GM12892 (cell line): ENCODE data around the gene CHST14.
A peak's percentile ranks its signal among the peaks of the same experiment; 100 is the strongest.

Experiments used
- DNase-seq: peaks from one replicate; pipeline ENCODE4 v3.0.0; 2011; ENCODE audit not compliant: insufficient read length
- FAIRE-seq: peaks from 2 replicates; lab custom pipeline; 2011; peaks lifted over from hg19 to GRCh38; lab: Jason Lieb, UNC
- POLR2A ChIP-seq: IDR thresholded peaks from 2 replicates; pipeline ENCODE4 v1.6.1; 2011; ENCODE audit warnings: low read depth, low read length, control low read depth
- POLR2AphosphoS5 ChIP-seq: IDR thresholded peaks from 2 replicates; pipeline ENCODE4 v1.6.1; 2011; ENCODE audit warnings: low read depth, low read length, control low read depth
- TAF1 ChIP-seq: IDR thresholded peaks from 2 replicates; pipeline ENCODE4 v1.6.1; 2011; ENCODE audit warnings: low read depth, mild to moderate bottlenecking, control low read depth, low read length, borderline replicate concordance

Gene CHST14

DNA sequence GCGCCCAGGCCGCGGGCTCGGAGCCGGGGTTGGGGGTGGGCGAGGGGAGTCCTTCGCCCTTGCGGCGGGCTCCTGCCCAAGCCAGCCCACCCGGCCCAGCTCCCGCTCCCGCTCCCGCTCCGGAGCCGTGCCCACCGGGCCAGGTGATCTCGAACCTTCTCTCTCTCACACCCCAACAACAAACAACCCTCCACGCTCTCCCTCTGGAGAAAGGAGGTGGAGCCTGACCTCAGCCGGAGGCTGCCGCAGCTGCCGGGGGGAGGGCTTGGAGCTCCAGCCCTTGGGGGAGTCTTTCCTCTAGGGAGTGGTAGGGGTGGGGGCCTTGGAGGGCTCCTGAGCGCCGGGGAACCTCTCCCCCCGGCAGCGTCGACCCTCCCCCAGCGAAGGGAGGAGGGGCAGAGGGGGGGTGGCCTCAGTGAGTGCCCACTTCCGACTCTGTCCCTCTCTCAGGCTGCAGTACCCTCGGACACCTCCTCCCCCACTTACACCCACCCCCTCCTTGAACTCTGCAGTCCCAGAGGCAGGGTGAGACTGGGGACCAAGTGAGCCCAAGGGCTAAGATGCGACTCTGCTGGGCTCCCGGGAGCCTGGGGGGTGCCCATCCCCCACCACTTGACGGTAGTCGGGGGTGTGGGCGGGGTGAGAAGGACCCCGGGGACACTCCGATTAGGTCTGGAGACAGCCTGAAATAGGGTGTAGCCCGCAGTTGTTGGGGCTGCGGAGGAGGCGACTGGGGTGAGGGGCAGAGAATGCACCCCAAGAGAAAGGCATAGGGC lies 34.5 kb upstream of the CHST14 start:
- DNase-seq (no peak), FAIRE-seq (no peak)
- TF ChIP-seq TAF1, result no peak
- TF ChIP-seq POLR2AphosphoS5, result no peak
- no peak for TF ChIP-seq POLR2A

GRCh38 chr15:40436892-40437751 lies 33.7 kb upstream of the CHST14 start:
- DNase-seq (no peak), FAIRE-seq (no peak)
- TF ChIP-seq POLR2A, result no peak
- no peak for TF ChIP-seq POLR2AphosphoS5
- no peak for TF ChIP-seq TAF1

GRCh38 chr15:40437752-40438687 lies 32.8 kb upstream of the CHST14 start:
- FAIRE-seq (no peak), DNase-seq (no peak)
- no peak for TF ChIP-seq POLR2A
- TF ChIP-seq POLR2AphosphoS5, result no peak
- no peak for TF ChIP-seq TAF1

DNA sequence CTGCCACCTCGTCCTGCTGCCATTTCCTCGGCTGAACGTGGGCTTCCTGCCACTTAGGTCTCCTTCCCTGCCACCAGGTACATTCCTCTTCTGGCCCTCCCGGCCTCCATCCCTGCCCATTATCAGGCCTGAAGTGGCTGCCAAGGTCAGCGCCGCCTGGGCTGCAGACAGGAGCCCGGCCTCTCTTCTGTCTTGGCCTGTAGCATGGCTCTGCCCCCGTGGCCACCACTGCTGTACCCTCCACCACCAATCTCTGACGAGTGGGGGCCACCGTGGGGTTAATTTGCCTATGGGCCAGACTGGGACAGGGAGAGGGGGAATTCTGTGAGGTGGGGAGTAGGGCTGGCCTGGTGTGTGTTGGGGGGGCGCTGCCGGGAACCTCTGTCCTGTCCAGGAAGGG lies 32.1 kb upstream of the CHST14 start:
- DNase-seq (no peak), FAIRE-seq (no peak)
- TF ChIP-seq TAF1, result no peak
- TF ChIP-seq POLR2AphosphoS5, result no peak
- no peak for TF ChIP-seq POLR2A

DNA sequence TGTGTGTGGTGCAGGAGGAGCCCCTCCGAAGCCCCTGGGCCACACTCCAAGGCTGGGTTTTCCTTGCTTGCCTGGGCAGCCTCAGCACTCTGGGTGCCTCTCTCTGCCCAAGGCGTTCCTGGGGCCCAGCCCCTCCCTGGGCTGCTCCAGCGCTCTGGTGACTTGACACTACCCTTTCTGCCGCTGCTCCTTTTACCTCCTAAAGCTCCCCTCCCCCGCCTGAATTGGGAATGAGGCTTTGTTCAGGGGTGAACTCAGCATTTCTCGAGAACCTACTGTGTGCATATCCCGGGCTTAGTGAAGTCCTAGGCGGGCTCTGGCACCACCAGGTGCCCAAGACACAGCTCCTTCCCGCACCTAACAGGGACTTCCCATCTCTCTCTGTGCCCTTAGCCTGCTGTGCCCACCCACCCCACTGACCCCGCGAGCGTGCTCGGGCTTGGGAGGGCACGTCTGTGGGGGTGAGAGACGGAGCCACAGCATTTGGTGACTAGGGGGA lies 31.3 kb upstream of the CHST14 start:
- DNase-seq (no peak), FAIRE-seq (no peak)
- no peak for TF ChIP-seq TAF1
- TF ChIP-seq POLR2A, result no peak
- no peak for TF ChIP-seq POLR2AphosphoS5

- peak; percentile 68 for FAIRE-seq
- TF ChIP-seq POLR2AphosphoS5, result no peak
- no peak for TF ChIP-seq POLR2A
- TF ChIP-seq TAF1, result no peak
- DNase-seq, result no peak
Observed at GRCh38 chr15:40439960-40440742, 30.6 kb upstream of the CHST14 start.

DNA sequence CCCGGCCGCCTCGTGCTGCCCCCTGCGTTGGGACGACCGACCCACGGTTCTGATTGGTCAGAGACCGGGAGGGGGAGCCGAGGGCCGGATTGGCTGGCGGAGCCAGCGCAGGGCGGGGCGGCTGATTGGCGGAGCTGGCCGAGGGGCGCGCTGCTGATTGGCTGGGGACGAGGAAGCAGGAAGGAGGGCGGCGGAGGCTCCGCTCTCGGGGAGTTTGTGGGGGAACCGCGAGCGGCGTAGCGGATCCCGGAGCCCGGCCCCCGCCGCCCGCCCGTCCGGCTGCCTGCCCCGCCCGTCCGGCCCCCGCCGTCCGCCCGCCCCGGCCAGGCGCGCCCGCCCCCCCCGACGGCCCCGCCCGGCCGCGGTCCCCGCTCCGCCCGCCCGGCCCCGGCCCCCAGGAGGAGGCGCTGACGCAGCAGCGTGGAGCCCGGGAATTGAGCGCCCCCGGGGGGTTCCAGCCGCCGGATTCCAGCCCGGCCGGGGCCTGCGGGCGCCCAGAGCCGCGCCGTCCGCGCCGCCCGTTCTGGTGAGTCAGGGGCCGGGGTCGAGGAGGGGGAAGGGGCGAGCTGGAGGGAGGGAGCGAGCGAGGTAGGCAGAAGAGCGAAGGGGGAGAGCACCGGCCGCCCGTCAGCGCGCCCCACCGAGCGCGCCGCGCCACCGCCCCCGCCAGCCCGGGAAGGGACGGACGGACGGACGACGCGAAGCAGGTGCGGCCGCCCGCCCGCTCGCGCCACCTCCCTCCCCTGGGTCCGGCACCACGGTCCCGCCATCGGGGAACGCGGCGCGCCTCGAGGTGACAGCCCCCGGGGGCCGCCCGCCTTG lies 29.8 kb upstream of the CHST14 start, which contains the start of gene BAHD1:
Gene BAHD1, plus strand, starts transcription at position 211 of the 822 bp plus-strand sequence. CDS start 17,512 bp downstream, outside the sequence.
- TF ChIP-seq TAF1 (no peak), POLR2A (peak; percentile 51; the same call in 1 of the 2 replicates)
- peak; percentile 96 for FAIRE-seq
- DNase-seq, result peak; percentile 100

DNA sequence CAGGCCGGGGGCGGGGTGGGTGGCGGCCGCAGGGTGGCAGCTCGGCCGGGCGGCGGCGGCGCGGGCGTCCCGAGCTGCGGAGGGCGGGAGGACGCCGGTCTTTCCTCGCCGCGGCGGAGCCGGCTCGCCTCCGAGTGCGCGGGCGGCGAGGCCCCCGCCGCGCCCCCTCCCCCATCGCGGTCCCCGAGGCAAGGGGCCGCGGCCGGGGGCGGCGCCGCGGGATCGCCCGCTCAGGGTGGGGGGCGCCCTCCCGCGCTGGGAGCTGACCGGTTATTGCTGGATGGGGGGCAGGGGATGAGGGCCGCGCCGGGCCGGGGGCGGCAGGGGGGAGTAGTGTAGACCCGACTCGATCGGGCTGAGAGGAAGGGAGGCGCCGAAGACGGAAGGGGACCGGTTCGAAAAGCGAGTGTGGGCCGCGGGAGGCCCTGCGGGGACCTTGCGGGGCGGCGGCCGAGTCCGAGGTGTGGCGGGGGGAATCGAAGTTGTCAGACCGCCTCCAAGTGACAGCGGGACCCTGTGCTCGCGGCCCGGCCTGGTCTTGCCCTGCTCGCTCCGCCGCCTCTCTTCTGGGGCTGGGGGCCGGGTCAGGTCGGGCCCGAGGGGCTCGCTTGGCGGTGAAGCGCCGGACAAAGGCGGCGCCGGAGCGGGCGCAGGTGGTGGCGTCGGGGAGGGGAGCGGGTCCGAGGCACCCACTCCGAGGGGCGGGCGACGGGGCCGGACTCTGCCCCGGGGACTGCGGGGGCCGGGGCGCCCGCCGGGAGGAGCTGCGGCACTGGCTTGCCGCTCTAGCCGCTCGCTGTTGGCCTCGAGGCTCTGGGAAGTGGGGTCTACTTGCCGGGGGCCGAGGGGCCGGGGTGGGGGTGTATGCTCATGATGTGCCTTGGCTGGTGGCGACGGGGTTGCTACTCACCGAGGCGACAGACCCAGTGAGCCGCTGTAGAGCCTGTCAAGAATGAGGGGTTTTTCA lies 28.9 kb upstream of the CHST14 start:
- FAIRE-seq (peak; percentile 51), DNase-seq (no peak)
- no peak for TF ChIP-seq TAF1
- no peak for TF ChIP-seq POLR2A
- TF ChIP-seq POLR2AphosphoS5, result no peak

DNA sequence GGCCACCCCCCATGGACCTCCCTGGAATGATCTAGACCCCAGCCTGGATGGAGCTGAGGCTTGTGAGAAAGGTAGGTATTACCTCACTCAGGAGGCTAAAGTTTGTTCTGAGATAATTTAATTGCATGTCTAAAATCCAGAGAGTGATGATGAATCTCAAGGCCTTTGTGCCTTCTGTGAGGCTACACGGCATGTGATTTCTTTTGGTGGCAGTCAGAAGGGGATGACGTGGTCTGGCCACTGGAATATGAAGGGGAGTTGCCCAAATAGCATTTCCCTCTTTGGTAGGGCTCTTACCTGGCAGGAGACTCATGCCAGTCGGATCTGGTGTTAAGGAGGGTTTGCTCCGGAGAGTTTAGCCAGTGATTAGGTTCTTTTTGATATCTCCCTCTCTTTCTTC lies 27.5 kb upstream of the CHST14 start:
- FAIRE-seq (no peak), DNase-seq (no peak)
- no peak for TF ChIP-seq TAF1
- no peak for TF ChIP-seq POLR2A
- TF ChIP-seq POLR2AphosphoS5, result no peak

DNA sequence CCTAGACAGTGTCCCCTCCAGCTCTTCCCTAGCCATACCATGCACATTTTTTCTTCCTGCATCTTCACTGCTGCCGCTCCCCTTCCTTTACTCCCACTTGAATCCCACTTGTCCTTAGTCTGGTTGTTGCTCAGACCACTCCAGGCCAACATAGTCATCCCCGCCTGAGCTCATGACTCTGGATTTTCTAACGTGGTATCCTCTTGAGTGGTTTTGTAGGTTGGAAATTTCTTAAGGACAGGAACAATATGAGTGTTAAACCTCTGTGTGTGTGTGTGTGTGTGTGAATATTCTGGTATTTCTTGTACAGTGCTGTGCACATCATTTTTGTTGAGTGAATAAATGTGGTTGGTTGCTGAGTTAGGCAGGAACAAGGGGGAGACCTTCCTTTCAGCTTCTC lies 26.9 kb upstream of the CHST14 start:
- FAIRE-seq (no peak), DNase-seq (no peak)
- no peak for TF ChIP-seq POLR2AphosphoS5
- TF ChIP-seq TAF1, result no peak
- TF ChIP-seq POLR2A, result no peak
